H1 (cell line): ENCODE data around the gene KDM5A.

Experiments
- BCL11A ChIP-seq, 2 experiments: IDR thresholded peaks; one replicate each; pipeline ENCODE4 v1.6.1; 2011; ENCODE audit warnings: low read depth in 2 of 2, low read length in 2 of 2, mild to moderate bottlenecking in 2 of 2
- EZH2 ChIP-seq: fragments of 200-600 bp; sonication (generic); IDR thresholded peaks from 2 replicates; pipeline ENCODE4 v1.7.1; 2012; ENCODE audit warnings: low read depth, mild to moderate bottlenecking, moderate library complexity, low read length, inconsistent platforms; ENCODE audit not compliant: severe bottlenecking
- JUND ChIP-seq: IDR thresholded peaks from 2 replicates; pipeline ENCODE4 v1.6.1; 2011; ENCODE audit warnings: mild to moderate bottlenecking, improper control_type of control experiment, low read length
- MAFK ChIP-seq: IDR thresholded peaks from 2 replicates; pipeline ENCODE4 v1.6.1; 2012; ENCODE audit warnings: low read depth, mild to moderate bottlenecking, improper control_type of control experiment, low read length
- RAD21 ChIP-seq, 2 experiments: IDR thresholded peaks in 1 of 2; conservative IDR thresholded peaks in 1 of 2; 2 replicates each; pipeline ENCODE4 v1.6.1; 2011; ENCODE audit warnings: low read depth in 2 of 2, low read length in 2 of 2, improper control_type of control experiment in 1 of 2, inconsistent platforms in 1 of 2, mild to moderate bottlenecking in 1 of 2, moderate library complexity in 1 of 2
- TF ChIP-seq, protein P1 (sequence below), 3 experiments: IDR thresholded peaks; 1 replicate in 2 of 3; 2 replicates in 1 of 3; pipeline versions ENCODE4 v1.5.1 to v1.6.1; 2011; ENCODE audit warnings: low read length in 3 of 3, mild to moderate bottlenecking in 3 of 3, inconsistent platforms in 2 of 3, low read depth in 1 of 3, moderate library complexity in 1 of 3; ENCODE audit not compliant: insufficient read depth in 1 of 3; ENCODE audit errors: control extremely low read depth in 1 of 3

DNA sequence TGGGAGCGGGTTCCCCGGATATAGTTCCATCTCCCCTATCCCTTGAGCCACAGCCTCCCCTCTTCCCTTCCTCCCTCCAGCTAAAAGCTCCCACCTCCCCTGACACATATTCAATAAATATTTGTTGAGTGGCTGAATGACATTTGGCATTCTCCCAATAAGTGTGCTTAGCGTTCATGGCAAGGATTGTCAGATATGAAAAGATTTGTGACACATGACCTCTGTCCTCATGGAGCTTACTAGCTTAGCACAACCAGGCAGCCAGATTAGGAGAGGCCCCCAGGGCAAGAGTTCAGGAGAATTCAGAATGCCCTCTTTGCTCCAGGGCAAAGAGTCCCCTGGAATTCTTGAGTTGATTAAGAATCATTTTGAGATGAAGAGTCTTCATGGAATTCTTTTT, 152.7 kb downstream of the KDM5A start:
- TF ChIP-seq, protein P1, sequence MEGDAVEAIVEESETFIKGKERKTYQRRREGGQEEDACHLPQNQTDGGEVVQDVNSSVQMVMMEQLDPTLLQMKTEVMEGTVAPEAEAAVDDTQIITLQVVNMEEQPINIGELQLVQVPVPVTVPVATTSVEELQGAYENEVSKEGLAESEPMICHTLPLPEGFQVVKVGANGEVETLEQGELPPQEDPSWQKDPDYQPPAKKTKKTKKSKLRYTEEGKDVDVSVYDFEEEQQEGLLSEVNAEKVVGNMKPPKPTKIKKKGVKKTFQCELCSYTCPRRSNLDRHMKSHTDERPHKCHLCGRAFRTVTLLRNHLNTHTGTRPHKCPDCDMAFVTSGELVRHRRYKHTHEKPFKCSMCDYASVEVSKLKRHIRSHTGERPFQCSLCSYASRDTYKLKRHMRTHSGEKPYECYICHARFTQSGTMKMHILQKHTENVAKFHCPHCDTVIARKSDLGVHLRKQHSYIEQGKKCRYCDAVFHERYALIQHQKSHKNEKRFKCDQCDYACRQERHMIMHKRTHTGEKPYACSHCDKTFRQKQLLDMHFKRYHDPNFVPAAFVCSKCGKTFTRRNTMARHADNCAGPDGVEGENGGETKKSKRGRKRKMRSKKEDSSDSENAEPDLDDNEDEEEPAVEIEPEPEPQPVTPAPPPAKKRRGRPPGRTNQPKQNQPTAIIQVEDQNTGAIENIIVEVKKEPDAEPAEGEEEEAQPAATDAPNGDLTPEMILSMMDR (IDR thresholded peaks at IDR 0.05; ENCODE audit: control extremely low read depth in 1 of 3, insufficient read depth in 1 of 3, low read depth in 1 of 3, low read length in 3 of 3): no peak
- TF ChIP-seq RAD21 (IDR thresholded peaks at IDR 0.05 in 1 of 2, conservative IDR thresholded peaks at IDR 0.05 in 1 of 2; ENCODE audit: low read depth in 2 of 2, low read length in 2 of 2): no peak
- TF ChIP-seq MAFK: no peak
- TF ChIP-seq EZH2: no peak
- no peak for TF ChIP-seq JUND
- no peak for TF ChIP-seq BCL11A (IDR thresholded peaks at IDR 0.05; ENCODE audit: low read depth in 2 of 2, low read length in 2 of 2)
